ENCODE measurements around the gene CEP164.

DNA sequence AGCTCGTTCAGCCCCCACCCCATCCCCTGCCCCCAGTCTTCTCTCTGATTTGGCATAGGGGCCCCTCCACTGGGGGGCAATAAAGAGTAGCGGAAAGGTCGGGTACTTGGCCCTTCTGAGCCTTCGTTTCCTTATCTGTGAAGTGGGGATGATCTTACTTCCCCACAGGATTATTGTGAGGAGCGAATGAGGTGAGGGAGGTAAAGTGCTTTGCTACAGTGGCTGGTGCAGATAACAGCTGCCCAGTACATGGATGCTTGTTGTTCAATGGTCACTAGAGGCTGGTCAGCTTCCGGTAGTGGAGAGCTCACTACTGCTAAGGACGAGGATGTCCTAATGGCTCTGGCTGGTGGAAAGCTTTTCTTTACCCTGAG lies 101.2 kb downstream of the CEP164 start:
- no peak for TF ChIP-seq POLR2A (IDR thresholded peaks at IDR 0.05)
- TF ChIP-seq, protein P1, sequence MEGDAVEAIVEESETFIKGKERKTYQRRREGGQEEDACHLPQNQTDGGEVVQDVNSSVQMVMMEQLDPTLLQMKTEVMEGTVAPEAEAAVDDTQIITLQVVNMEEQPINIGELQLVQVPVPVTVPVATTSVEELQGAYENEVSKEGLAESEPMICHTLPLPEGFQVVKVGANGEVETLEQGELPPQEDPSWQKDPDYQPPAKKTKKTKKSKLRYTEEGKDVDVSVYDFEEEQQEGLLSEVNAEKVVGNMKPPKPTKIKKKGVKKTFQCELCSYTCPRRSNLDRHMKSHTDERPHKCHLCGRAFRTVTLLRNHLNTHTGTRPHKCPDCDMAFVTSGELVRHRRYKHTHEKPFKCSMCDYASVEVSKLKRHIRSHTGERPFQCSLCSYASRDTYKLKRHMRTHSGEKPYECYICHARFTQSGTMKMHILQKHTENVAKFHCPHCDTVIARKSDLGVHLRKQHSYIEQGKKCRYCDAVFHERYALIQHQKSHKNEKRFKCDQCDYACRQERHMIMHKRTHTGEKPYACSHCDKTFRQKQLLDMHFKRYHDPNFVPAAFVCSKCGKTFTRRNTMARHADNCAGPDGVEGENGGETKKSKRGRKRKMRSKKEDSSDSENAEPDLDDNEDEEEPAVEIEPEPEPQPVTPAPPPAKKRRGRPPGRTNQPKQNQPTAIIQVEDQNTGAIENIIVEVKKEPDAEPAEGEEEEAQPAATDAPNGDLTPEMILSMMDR (IDR thresholded peaks at IDR 0.05): no peak

Measured in lower leg skin (tissue), 3 donors.